Astrocyte of the cerebellum (primary cell): ENCODE measurements around the gene CDH10.

Source experiments
- DNase-seq: peaks from one replicate; pipeline ENCODE4 v3.0.0-alpha.2; 2011; ENCODE audit warnings: low read depth
- H3K4me3 ChIP-seq: 2 replicates; pipeline ENCODE4 v1.5.1; 2011; ENCODE audit warnings: mild to moderate bottlenecking, low read depth, low read length, moderate library complexity
- in situ Hi-C: cut with HindIII; loops from 2 replicates; pipeline ENCODE4 v1.10.0; 2017; ENCODE audit warnings: low sequenced_read_pairs
- TF ChIP-seq, protein P1 (sequence below): IDR thresholded peaks from 2 replicates; pipeline ENCODE4 v1.5.1; 2012; ENCODE audit warnings: low read length, low read depth, moderate library complexity, mild to moderate bottlenecking; ENCODE audit errors: missing control alignments

Gene CDH10

DNA sequence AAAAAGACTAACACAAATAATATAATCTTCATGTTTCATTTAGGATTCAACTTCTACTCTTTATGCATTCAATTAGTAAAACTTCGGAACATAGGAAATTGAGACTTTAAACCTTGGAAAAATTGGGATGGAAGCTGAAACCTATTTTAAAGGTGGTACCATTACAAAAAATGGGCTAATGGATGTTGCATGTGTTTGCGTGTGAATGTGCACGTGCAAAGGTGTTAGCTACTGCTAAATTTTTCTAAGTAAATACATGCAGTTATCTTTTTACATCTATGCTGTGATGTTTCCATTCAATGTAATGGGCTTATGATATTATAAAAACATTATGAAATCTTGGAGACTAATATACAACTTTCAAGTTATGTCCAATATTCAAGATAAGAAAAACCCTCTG lies 134.8 kb downstream of the CDH10 start:
- H3K4me3 ChIP-seq = no peak overlapping the region
- TF ChIP-seq, protein P1, sequence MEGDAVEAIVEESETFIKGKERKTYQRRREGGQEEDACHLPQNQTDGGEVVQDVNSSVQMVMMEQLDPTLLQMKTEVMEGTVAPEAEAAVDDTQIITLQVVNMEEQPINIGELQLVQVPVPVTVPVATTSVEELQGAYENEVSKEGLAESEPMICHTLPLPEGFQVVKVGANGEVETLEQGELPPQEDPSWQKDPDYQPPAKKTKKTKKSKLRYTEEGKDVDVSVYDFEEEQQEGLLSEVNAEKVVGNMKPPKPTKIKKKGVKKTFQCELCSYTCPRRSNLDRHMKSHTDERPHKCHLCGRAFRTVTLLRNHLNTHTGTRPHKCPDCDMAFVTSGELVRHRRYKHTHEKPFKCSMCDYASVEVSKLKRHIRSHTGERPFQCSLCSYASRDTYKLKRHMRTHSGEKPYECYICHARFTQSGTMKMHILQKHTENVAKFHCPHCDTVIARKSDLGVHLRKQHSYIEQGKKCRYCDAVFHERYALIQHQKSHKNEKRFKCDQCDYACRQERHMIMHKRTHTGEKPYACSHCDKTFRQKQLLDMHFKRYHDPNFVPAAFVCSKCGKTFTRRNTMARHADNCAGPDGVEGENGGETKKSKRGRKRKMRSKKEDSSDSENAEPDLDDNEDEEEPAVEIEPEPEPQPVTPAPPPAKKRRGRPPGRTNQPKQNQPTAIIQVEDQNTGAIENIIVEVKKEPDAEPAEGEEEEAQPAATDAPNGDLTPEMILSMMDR = no peak

GRCh38 chr5:24505258-24505657 lies 139.5 kb downstream of the CDH10 start:
- TF ChIP-seq, protein P1 = no peak
- DNase-seq = no peak
- in situ Hi-C loops = no loop called here
- H3K4me3 ChIP-seq = no peak overlapping the region

More for the DNA sequence above, 134.8 kb downstream of the CDH10 start:
- in situ Hi-C loops = no loop called here
- DNase-seq = no peak

DNA sequence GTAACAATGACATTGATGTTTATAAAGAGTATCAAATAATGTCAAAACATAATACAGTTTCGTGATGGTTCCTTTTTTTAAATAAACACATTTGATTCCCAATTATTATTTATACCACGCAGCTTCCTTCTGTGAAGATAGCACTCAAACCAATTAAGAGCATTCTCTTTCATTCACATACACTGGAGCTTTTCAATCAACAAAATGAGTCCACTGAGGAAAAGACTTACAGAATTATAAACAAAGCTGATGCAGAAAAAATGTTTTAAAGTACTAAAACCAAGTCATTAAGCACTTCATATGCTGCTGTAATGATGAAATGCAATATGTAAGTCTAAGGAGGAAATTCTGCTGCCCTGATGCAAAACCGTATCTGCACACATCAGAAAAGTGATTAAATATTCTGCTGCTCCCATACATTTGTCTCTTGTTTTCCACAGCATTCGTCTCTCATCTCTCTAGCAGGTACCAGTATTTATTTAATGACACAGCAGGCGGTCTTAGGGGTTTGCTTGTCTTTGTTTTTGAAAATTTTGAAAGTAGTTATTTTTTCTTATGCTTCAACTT lies 147.1 kb downstream of the CDH10 start:
- in situ Hi-C loops = no loop called here
- TF ChIP-seq, protein P1 = no peak
- H3K4me3 ChIP-seq = no peak overlapping the region
- DNase-seq = no peak

- in situ Hi-C loops = no loop called here
- TF ChIP-seq, protein P1 = no peak
- DNase-seq = no peak
- H3K4me3 ChIP-seq = no peak overlapping the region
Measured at GRCh38 chr5:24497145-24497544, 147.6 kb downstream of the CDH10 start.

DNA sequence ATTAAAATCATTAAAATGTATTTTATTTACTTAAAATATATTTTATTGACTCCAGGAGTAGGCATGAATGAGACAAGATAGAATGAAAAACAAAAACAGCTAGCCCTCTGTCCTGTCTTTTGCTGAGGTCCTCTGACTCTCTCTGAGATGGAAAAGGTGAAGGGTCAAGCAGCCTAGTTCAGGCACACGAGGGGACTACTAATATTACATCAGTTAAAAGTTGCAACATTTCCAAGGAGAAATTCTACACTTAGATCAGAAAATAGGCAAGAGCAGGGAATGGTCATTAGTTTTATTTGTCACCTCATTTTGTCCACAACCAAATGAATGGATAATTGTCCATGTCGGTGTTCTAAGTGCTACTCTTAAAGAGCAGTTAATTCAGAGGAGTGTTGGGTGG lies 148.5 kb downstream of the CDH10 start:
- H3K4me3 ChIP-seq = no peak overlapping the region
- TF ChIP-seq, protein P1 = no peak
- no peak for DNase-seq
- in situ Hi-C loops = no loop called here

DNA sequence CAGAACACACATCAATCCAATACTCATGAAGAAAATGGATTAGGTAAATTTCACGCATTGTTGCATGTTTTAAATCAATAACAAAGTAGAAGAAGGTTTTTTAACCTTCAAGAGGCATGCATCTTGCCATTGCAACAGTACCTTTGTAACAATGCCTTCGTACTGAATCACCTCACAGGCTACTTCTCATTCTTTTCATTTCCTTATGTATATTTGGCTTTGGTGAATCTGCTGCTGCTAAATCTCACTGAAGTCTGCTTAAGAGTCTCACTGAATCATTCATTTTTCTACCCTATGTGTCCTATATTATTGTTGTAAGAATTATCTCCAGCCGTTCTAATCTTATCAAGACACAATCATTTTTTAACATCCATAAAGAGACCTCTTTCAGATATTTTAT lies 152.5 kb downstream of the CDH10 start:
- DNase-seq = no peak
- in situ Hi-C loops = no loop called here
- H3K4me3 ChIP-seq = no peak overlapping the region
- TF ChIP-seq, protein P1 = no peak

GRCh38 chr5:24491490-24491889 lies 153.3 kb downstream of the CDH10 start:
- DNase-seq = no peak
- no peak overlapping the region for H3K4me3 ChIP-seq
- TF ChIP-seq, protein P1 = no peak
- in situ Hi-C loops = no loop called here
